HEK293 (cell line): ENCODE results near the gene ABCB9.

Source experiments
- BCL6B ChIP-seq: fragments of 450-650 bp; formaldehyde crosslinking; IDR thresholded peaks from 2 replicates; pipeline ENCODE4 v1.5.1; 2017; ENCODE audit warnings: missing biosample characterization, missing genetic modification characterization
- HIC1 ChIP-seq: fragments of 450-650 bp; formaldehyde crosslinking; IDR thresholded peaks from 2 replicates; pipeline ENCODE4 v1.5.1; 2016; ENCODE audit warnings: missing biosample characterization, missing genetic modification characterization
- PRDM2 ChIP-seq: fragments of 450-650 bp; formaldehyde crosslinking; IDR thresholded peaks from 2 replicates; pipeline ENCODE4 v1.5.1; 2016; ENCODE audit warnings: missing biosample characterization, missing genetic modification characterization, borderline replicate concordance
- YY1 ChIP-seq: fragments of 450-650 bp; formaldehyde crosslinking; IDR thresholded peaks from 2 replicates; pipeline ENCODE4 v1.5.1; 2018; ENCODE audit warnings: missing biosample characterization, missing genetic modification characterization
- ZBTB26 ChIP-seq: fragments of 450-650 bp; formaldehyde crosslinking; optimal IDR thresholded peaks from 2 replicates; pipeline ENCODE3; 2016; ENCODE audit warnings: missing biosample characterization, mild to moderate bottlenecking, missing genetic modification characterization
- ZBTB6 ChIP-seq: fragments of 450-650 bp; formaldehyde crosslinking; IDR thresholded peaks from 2 replicates; pipeline ENCODE4 v1.5.1; 2017; ENCODE audit warnings: missing biosample characterization, missing genetic modification characterization
- ZNF114 ChIP-seq: fragments of 450-650 bp; formaldehyde crosslinking; IDR thresholded peaks from 2 replicates; pipeline ENCODE4 v1.5.0; 2017; ENCODE audit warnings: missing biosample characterization, missing genetic modification characterization
- ZNF146 ChIP-seq: fragments of 450-650 bp; formaldehyde crosslinking; IDR thresholded peaks from 2 replicates; pipeline ENCODE4 v1.5.1; 2016; ENCODE audit warnings: missing biosample characterization, missing genetic modification characterization
- ZNF155 ChIP-seq: fragments of 450-650 bp; formaldehyde crosslinking; IDR thresholded peaks from 2 replicates; pipeline ENCODE4 v1.5.1; 2016; ENCODE audit warnings: missing biosample characterization, missing genetic modification characterization
- ZNF202 ChIP-seq: fragments of 450-650 bp; formaldehyde crosslinking; IDR thresholded peaks from 2 replicates; pipeline ENCODE4 v1.5.1; 2016; ENCODE audit warnings: missing biosample characterization, missing genetic modification characterization, borderline replicate concordance
- ZNF221 ChIP-seq: fragments of 450-650 bp; formaldehyde crosslinking; IDR thresholded peaks from 2 replicates; pipeline ENCODE4 v1.5.1; 2017; ENCODE audit warnings: missing biosample characterization, missing genetic modification characterization, borderline replicate concordance
- ZNF223 ChIP-seq: fragments of 450-650 bp; formaldehyde crosslinking; IDR thresholded peaks from 2 replicates; pipeline ENCODE4 v1.5.1; 2016; ENCODE audit warnings: missing biosample characterization, missing genetic modification characterization
- ZNF24 ChIP-seq: fragments of 450-650 bp; formaldehyde crosslinking; IDR thresholded peaks from 2 replicates; pipeline ENCODE4 v1.5.1; 2016; ENCODE audit warnings: missing biosample characterization, missing genetic modification characterization
- ZNF266 ChIP-seq: fragments of 450-650 bp; formaldehyde crosslinking; IDR thresholded peaks from 2 replicates; pipeline ENCODE4 v1.5.1; 2016; ENCODE audit warnings: missing biosample characterization, missing genetic modification characterization, low read depth
- ZNF350 ChIP-seq: fragments of 450-650 bp; formaldehyde crosslinking; IDR thresholded peaks from 2 replicates; pipeline ENCODE4 v1.5.0; 2017; ENCODE audit warnings: missing biosample characterization, mild to moderate bottlenecking, missing genetic modification characterization
- ZNF571 ChIP-seq: fragments of 450-650 bp; formaldehyde crosslinking; IDR thresholded peaks from 2 replicates; pipeline ENCODE4 v1.5.0; 2017; ENCODE audit warnings: missing biosample characterization, missing genetic modification characterization
- ZNF580 ChIP-seq: fragments of 450-650 bp; formaldehyde crosslinking; IDR thresholded peaks from 2 replicates; pipeline ENCODE4 v1.5.1; 2016; ENCODE audit warnings: missing biosample characterization, missing genetic modification characterization
- ZNF610 ChIP-seq: fragments of 450-650 bp; formaldehyde crosslinking; IDR thresholded peaks from 2 replicates; pipeline ENCODE4 v1.5.1; 2016; ENCODE audit warnings: missing biosample characterization, missing genetic modification characterization, borderline replicate concordance
- ZNF629 ChIP-seq: fragments of 450-650 bp; formaldehyde crosslinking; IDR thresholded peaks from 2 replicates; pipeline ENCODE4 v1.5.1; 2017; ENCODE audit warnings: missing biosample characterization, missing genetic modification characterization
- ZNF776 ChIP-seq: fragments of 450-650 bp; formaldehyde crosslinking; IDR thresholded peaks from 2 replicates; pipeline ENCODE4 v1.5.0; 2017; ENCODE audit warnings: missing biosample characterization, missing genetic modification characterization, borderline replicate concordance
- ZNF792 ChIP-seq: fragments of 450-650 bp; formaldehyde crosslinking; IDR thresholded peaks from 2 replicates; pipeline ENCODE4 v1.5.1; 2016; ENCODE audit warnings: missing biosample characterization, missing genetic modification characterization
- ZSCAN18 ChIP-seq: fragments of 450-650 bp; formaldehyde crosslinking; IDR thresholded peaks from 2 replicates; pipeline ENCODE4 v1.5.1; 2016; ENCODE audit warnings: missing biosample characterization, missing genetic modification characterization
- ZSCAN30 ChIP-seq: fragments of 450-650 bp; IDR thresholded peaks from 2 replicates; pipeline ENCODE4 v1.5.1; 2018; ENCODE audit warnings: missing biosample characterization, mild to moderate bottlenecking, missing genetic modification characterization, moderate library complexity

The ABCB9 gene

GRCh38 chr12:122886851-122887818 is 79.1 kb downstream of the ABCB9 start (continued):
- TF ChIP-seq ZNF580 (tag by site-specific recombination) (no peak), BCL6B (tag by site-specific recombination) (no peak), ZNF155 (no peak), ZNF202 (no peak), ZSCAN18 (no peak), ZNF610 (no peak), ZNF221 (tag by site-specific recombination) (no peak), ZNF776 (no peak), YY1 (tag by site-specific recombination) (no peak), ZNF146 (tag by site-specific recombination) (no peak), ZNF266 (no peak), ZSCAN30 (tag by site-specific recombination) (no peak), ZNF629 (peak; percentile 84), HIC1 (tag by site-specific recombination) (no peak), ZNF792 (tag by site-specific recombination) (no peak), ZNF24 (tag by site-specific recombination) (peak; percentile 80), ZBTB26 (tag by site-specific recombination) (no peak), ZNF114 (tag by site-specific recombination) (no peak), ZBTB6 (tag by site-specific recombination) (no peak), ZNF223 (tag by site-specific recombination) (no peak), PRDM2 (tag by site-specific recombination) (no peak), ZNF571 (no peak), ZNF350 (tag by site-specific recombination) (no peak)
